COR-L47 (cell line): Measurements from ENCODE around the gene PEX19.

Experiments used
- DNase-seq: peaks from one replicate; lab custom pipeline; 2025; lab: John Stamatoyannopoulos, UW

The PEX19 gene

GRCh38 chr1:160277330-160277729, 7.6 kb downstream of the PEX19 start:
- DNase-seq = no peak

- no peak for DNase-seq
Measured at GRCh38 chr1:160271025-160271424, 13.9 kb downstream of the PEX19 start.

GRCh38 chr1:160267284-160267991, 17.5 kb downstream of the PEX19 start:
- DNase-seq = no peak

GRCh38 chr1:160264795-160265307, 20.1 kb downstream of the PEX19 start:
- DNase-seq = no peak

- DNase-seq = peak; percentile 96
Measured at GRCh38 chr1:160261893-160262794, 22.8 kb downstream of the PEX19 start, which contains the start of gene DCAF8. Gene DCAF8, minus strand, starts transcription at chr1:160262549. Its CDS starts 18,541 bp downstream, at chr1:160244008.

GRCh38 chr1:160261556-160261892, 23.4 kb downstream of the PEX19 start:
- DNase-seq = peak; percentile 33

GRCh38 chr1:160260406-160261382, 24.2 kb downstream of the PEX19 start:
- DNase-seq = no peak

- no peak for DNase-seq
Measured at GRCh38 chr1:160258177-160258798, 26.6 kb downstream of the PEX19 start.

- no peak for DNase-seq
Measured at GRCh38 chr1:160257411-160258015, 27.4 kb downstream of the PEX19 start.

- DNase-seq = no peak
Measured at GRCh38 chr1:160256396-160257046, 28.4 kb downstream of the PEX19 start.

GRCh38 chr1:160255781-160256300, 29.1 kb downstream of the PEX19 start:
- no peak for DNase-seq

- DNase-seq = peak; percentile 81
Measured at GRCh38 chr1:160251687-160252526, 33.0 kb downstream of the PEX19 start.

GRCh38 chr1:160251011-160251410, 33.9 kb downstream of the PEX19 start:
- DNase-seq = no peak

GRCh38 chr1:160247053-160247452, 37.9 kb downstream of the PEX19 start:
- no peak for DNase-seq

GRCh38 chr1:160245434-160245833, 39.5 kb downstream of the PEX19 start:
- no peak for DNase-seq

- DNase-seq = no peak
Measured at GRCh38 chr1:160244209-160244608, 40.7 kb downstream of the PEX19 start.

GRCh38 chr1:160243767-160244166, 41.2 kb downstream of the PEX19 start:
- no peak for DNase-seq

GRCh38 chr1:160239582-160240299, 45.2 kb downstream of the PEX19 start:
- DNase-seq = no peak
